HEK293 (cell line): ENCODE measurements around the gene CHD5.

Source experiments
- CTCF ChIA-PET: fragments of 350-600 bp; formaldehyde crosslinking; extraction: SDS; loops from one replicate; lab custom pipeline; 2021; ENCODE audit warnings: antibody characterized with exemption; lab: Yijun Ruan, JAX
- POLR2A ChIA-PET: fragments of 300-600 bp; formaldehyde crosslinking; extraction: SDS; loops from one replicate; lab custom pipeline; 2020; ENCODE audit warnings: antibody characterized with exemption, inconsistent platforms; lab: Yijun Ruan, JAX
- H3K27ac ChIP-seq: fragments of 200-500 bp; sonication (Bioruptor generic); 2 replicates; pipeline ENCODE4 v1.5.1; 2014; ENCODE audit warnings: low read depth, low read length, control low read depth, inconsistent platforms; ENCODE audit errors: extremely low read depth
- H3K36me3 ChIP-seq, 2 experiments: fragments of 200-500 bp in 1 of 2; sonication (Bioruptor generic) in 1 of 2; 1 replicate in 1 of 2; 2 replicates in 1 of 2; pipeline ENCODE4 v1.5.1; 2014 to 2017; ENCODE audit warnings: inconsistent platforms in 2 of 2, low read length in 2 of 2; ENCODE audit not compliant: control insufficient read depth in 2 of 2, insufficient read depth in 1 of 2
- H3K4me1 ChIP-seq: fragments of 200-500 bp; sonication (Bioruptor generic); 2 replicates; pipeline ENCODE4 v1.5.1; 2014; ENCODE audit warnings: mild to moderate bottlenecking, low read length, inconsistent platforms; ENCODE audit not compliant: control insufficient read depth, insufficient read depth
- H3K4me3 ChIP-seq: 2 replicates; pipeline ENCODE4 v1.5.1; 2011; ENCODE audit warnings: low read depth, mild to moderate bottlenecking, control low read depth, low read length, moderate library complexity
- H3K9me3 ChIP-seq: fragments of 200-500 bp; sonication (Bioruptor generic); 2 replicates; pipeline ENCODE4 v1.5.1; 2014; ENCODE audit warnings: low read depth, low read length, inconsistent platforms; ENCODE audit not compliant: control insufficient read depth, insufficient read depth
- GFI1B ChIP-seq: fragments of 450-650 bp; formaldehyde crosslinking; IDR thresholded peaks from 2 replicates; pipeline ENCODE4 v1.5.1; 2016; ENCODE audit warnings: missing biosample characterization, missing genetic modification characterization
- HOXC10 ChIP-seq: sonication (generic); formaldehyde crosslinking; IDR thresholded peaks from 2 replicates; pipeline ENCODE4 v1.8.1; 2023; ENCODE audit warnings: mild to moderate bottlenecking, missing genetic modification reagents
- HOXD13 ChIP-seq: sonication (generic); formaldehyde crosslinking; IDR thresholded peaks from 2 replicates; pipeline ENCODE4 v1.8.0; 2022; ENCODE audit warnings: missing genetic modification reagents, borderline replicate concordance
- KLF8 ChIP-seq: fragments of 450-650 bp; formaldehyde crosslinking; IDR thresholded peaks from 2 replicates; pipeline ENCODE4 v1.5.1; 2016; ENCODE audit warnings: missing biosample characterization, missing genetic modification characterization
- MZF1 ChIP-seq: fragments of 450-650 bp; formaldehyde crosslinking; IDR thresholded peaks from 2 replicates; pipeline ENCODE4 v1.5.1; 2017; ENCODE audit warnings: missing biosample characterization, missing genetic modification characterization, borderline replicate concordance
- OVOL3 ChIP-seq: fragments of 450-650 bp; formaldehyde crosslinking; IDR thresholded peaks from 2 replicates; pipeline ENCODE4 v1.5.1; 2016; ENCODE audit warnings: missing biosample characterization, missing genetic modification characterization
- ZNF169 ChIP-seq: fragments of 450-650 bp; formaldehyde crosslinking; IDR thresholded peaks from 2 replicates; pipeline ENCODE4 v1.5.1; 2016; ENCODE audit warnings: missing biosample characterization, missing genetic modification characterization
- ZNF221 ChIP-seq: fragments of 450-650 bp; formaldehyde crosslinking; IDR thresholded peaks from 2 replicates; pipeline ENCODE4 v1.5.1; 2017; ENCODE audit warnings: missing biosample characterization, missing genetic modification characterization, borderline replicate concordance
- ZNF394 ChIP-seq: fragments of 450-650 bp; formaldehyde crosslinking; IDR thresholded peaks from 2 replicates; pipeline ENCODE4 v1.5.1; 2016; ENCODE audit warnings: missing biosample characterization, missing genetic modification characterization, mild to moderate bottlenecking, moderate library complexity, borderline replicate concordance
- ZNF426 ChIP-seq: fragments of 450-650 bp; formaldehyde crosslinking; IDR thresholded peaks from 2 replicates; pipeline ENCODE4 v1.5.1; 2017; ENCODE audit warnings: missing biosample characterization, missing genetic modification characterization, mild to moderate bottlenecking, inconsistent platforms, moderate library complexity
- ZNF639 ChIP-seq: fragments of 450-650 bp; formaldehyde crosslinking; IDR thresholded peaks from 2 replicates; pipeline ENCODE4 v1.5.1; 2016; ENCODE audit warnings: missing biosample characterization, missing genetic modification characterization
- ZNF658 ChIP-seq: fragments of 450-650 bp; formaldehyde crosslinking; IDR thresholded peaks from 2 replicates; pipeline ENCODE4; 2016; ENCODE audit warnings: missing biosample characterization, missing genetic modification characterization
- ZNF677 ChIP-seq: fragments of 450-650 bp; IDR thresholded peaks from 2 replicates; pipeline ENCODE4 v1.5.0; 2018; ENCODE audit warnings: missing biosample characterization, mild to moderate bottlenecking, missing genetic modification characterization, moderate library complexity
- TF ChIP-seq, protein P1 (sequence below): fragments of 450-650 bp; IDR thresholded peaks from 2 replicates; pipeline ENCODE4 v1.5.1; 2018; ENCODE audit warnings: missing biosample characterization, mild to moderate bottlenecking, missing genetic modification characterization
- TF ChIP-seq, protein P2 (sequence below): fragments of 450-650 bp; formaldehyde crosslinking; IDR thresholded peaks from 2 replicates; pipeline ENCODE4 v1.5.1; 2016; ENCODE audit warnings: missing biosample characterization, missing genetic modification characterization
- TF ChIP-seq, protein P3 (sequence below): sonication (generic); formaldehyde crosslinking; IDR thresholded peaks from 2 replicates; pipeline ENCODE4 v1.8.1; 2022; ENCODE audit warnings: mild to moderate bottlenecking, moderate library complexity, missing genetic modification reagents

CHD5 gene

GRCh38 chr1:6137758-6138157 is 42.4 kb downstream of the CHD5 start:
- Histone ChIP-seq H3K27ac (no peak overlapping the region), H3K36me3 (no peaks in the 10 kb centered on the region), H3K9me3 (no peaks in the 10 kb centered on the region), H3K4me1 (no peaks in the 10 kb centered on the region), H3K4me3 (no peak overlapping the region)
- TF ChIP-seq ZNF221 (tag by site-specific recombination): no peak
- TF ChIP-seq OVOL3: no peak
- CTCF ChIA-PET: no interaction called here
- POLR2A ChIA-PET: interaction anchor here (1.6 kb wide), 1 partner anchor 11 kb away, joined by 10 read pairs; no protein-coding TSS in a partner anchor

DNA sequence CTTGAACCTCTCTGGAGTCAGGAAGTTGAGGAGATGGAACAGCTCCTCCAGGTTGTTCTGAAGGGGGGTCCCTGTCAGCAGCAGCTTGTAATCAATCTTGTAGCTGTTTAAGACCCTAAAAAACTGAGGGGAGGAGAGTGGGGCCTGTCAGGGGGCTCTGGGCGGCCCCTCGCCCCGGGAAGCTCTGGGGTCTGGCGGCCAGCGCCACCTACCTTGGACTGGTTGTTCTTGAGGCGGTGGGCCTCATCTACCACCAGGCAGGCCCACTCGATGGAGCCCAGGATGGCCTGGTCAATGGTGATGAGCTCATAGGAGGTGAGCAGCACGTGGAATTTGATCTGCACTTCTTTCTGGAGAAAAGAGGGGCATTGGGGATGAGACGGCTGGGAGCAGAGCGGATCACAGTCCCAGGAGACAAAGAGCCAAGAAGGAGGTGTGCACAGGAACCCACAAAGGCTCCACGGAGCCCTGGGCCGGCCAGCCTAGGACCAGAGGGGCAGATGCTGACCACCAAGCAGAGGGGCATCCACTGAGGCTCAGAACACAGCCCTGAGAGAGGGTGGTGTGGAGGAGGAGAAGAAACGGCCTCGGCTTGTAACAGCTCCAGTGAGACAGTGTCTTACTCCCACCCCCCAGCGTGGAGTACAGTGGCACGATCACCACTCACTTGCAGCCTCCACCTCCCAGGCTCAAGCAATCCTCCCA is 43.5 kb downstream of the CHD5 start:
- POLR2A ChIA-PET: no interaction called here
- CTCF ChIA-PET: interaction anchor here (0.6 to 1.1 kb wide), 2 partner anchors 84 to 583 kb away, joined by 4 to 5 read pairs; no protein-coding TSS in a partner anchor
- H3K4me1 ChIP-seq: no peaks in the 10 kb centered on the region
- no peaks in the 10 kb centered on the region for H3K9me3 ChIP-seq
- H3K36me3 ChIP-seq: no peaks in the 10 kb centered on the region
- H3K27ac ChIP-seq: no peak overlapping the region
- no peak overlapping the region for H3K4me3 ChIP-seq
- no peak for TF ChIP-seq ZNF658 (tag by site-specific recombination)
- TF ChIP-seq, protein P1, sequence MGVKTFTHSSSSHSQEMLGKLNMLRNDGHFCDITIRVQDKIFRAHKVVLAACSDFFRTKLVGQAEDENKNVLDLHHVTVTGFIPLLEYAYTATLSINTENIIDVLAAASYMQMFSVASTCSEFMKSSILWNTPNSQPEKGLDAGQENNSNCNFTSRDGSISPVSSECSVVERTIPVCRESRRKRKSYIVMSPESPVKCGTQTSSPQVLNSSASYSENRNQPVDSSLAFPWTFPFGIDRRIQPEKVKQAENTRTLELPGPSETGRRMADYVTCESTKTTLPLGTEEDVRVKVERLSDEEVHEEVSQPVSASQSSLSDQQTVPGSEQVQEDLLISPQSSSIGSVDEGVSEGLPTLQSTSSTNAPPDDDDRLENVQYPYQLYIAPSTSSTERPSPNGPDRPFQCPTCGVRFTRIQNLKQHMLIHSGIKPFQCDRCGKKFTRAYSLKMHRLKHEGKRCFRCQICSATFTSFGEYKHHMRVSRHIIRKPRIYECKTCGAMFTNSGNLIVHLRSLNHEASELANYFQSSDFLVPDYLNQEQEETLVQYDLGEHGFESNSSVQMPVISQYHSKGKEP (tag by site-specific recombination): no peak
- no peak for TF ChIP-seq ZNF677 (tag by site-specific recombination)

- ChIA-PET CTCF (interaction anchor here (1.5 kb wide), 1 partner anchor 70 kb away, joined by 5 read pairs; no protein-coding TSS in a partner anchor), POLR2A (no interaction called here)
- TF ChIP-seq KLF8 (tag by site-specific recombination) (no peak), HOXC10 (no peak), GFI1B (tag by site-specific recombination) (no peak)
- Histone ChIP-seq H3K36me3 (no peaks in the 10 kb centered on the region), H3K4me3 (no peak overlapping the region), H3K9me3 (no peaks in the 10 kb centered on the region), H3K4me1 (no peaks in the 10 kb centered on the region), H3K27ac (no peak overlapping the region)
Observed at GRCh38 chr1:6134741-6135510, 45.2 kb downstream of the CHD5 start.

DNA sequence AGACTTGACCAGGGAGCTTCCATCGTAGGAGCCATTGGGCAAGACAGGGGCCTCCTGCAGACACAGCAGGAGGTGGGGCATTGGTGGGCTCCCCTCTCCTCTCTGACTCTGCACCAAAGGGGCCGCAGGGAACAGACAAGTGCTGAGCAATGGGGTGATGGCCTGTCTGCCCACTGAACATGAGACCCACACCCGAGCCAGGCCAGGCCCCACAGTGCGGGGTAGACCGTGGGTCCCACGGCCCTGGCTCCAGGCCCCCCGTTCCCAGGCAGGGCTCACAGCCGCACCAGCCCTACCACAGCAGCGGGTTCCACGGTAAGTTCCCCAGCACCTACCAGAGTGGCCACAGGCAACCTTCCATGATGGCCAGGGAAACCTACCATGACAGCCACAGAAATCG is 45.9 kb downstream of the CHD5 start:
- ChIA-PET CTCF (interaction anchor here (1.0 kb wide), 1 partner anchor 100 kb away, joined by 4 read pairs; no protein-coding TSS in a partner anchor), POLR2A (no interaction called here)
- Histone ChIP-seq H3K36me3 (no peaks in the 10 kb centered on the region), H3K4me1 (no peaks in the 10 kb centered on the region), H3K27ac (no peak overlapping the region), H3K4me3 (no peak overlapping the region), H3K9me3 (no peaks in the 10 kb centered on the region)
- no peak for TF ChIP-seq ZNF394 (tag by site-specific recombination)
- TF ChIP-seq ZNF426 (tag by site-specific recombination): no peak
- no peak for TF ChIP-seq MZF1
- TF ChIP-seq ZNF169 (tag by site-specific recombination): no peak
- TF ChIP-seq, protein P2, sequence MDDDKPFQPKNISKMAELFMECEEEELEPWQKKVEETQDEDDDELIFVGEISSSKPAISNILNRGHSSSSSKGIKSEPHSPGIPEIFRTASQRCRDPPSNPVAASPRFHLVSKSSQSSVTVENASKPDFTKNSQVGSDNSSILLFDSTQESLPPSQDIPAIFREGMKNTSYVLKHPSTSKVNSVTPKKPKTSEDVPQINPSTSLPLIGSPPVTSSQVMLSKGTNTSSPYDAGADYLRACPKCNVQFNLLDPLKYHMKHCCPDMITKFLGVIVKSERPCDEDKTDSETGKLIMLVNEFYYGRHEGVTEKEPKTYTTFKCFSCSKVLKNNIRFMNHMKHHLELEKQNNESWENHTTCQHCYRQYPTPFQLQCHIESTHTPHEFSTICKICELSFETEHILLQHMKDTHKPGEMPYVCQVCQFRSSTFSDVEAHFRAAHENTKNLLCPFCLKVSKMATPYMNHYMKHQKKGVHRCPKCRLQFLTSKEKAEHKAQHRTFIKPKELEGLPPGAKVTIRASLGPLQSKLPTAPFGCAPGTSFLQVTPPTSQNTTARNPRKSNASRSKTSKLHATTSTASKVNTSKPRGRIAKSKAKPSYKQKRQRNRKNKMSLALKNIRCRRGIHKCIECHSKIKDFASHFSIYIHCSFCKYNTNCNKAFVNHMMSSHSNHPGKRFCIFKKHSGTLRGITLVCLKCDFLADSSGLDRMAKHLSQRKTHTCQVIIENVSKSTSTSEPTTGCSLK (tag by site-specific recombination): no peak
- TF ChIP-seq, protein P3, sequence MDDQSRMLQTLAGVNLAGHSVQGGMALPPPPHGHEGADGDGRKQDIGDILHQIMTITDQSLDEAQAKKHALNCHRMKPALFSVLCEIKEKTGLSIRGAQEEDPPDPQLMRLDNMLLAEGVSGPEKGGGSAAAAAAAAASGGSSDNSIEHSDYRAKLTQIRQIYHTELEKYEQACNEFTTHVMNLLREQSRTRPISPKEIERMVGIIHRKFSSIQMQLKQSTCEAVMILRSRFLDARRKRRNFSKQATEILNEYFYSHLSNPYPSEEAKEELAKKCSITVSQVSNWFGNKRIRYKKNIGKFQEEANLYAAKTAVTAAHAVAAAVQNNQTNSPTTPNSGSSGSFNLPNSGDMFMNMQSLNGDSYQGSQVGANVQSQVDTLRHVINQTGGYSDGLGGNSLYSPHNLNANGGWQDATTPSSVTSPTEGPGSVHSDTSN (CRISPR knock-in tag): no peak
- TF ChIP-seq HOXD13 (CRISPR knock-in tag): no peak
- no peak for TF ChIP-seq ZNF639 (tag by site-specific recombination)
